H9 (cell line): ENCODE measurements around the gene CSNK2B. TPM values are rescaled to one million over a fixed set of nuclear protein-coding genes. Genes with fewer than 3 reads are reported as not detected.
A peak's percentile ranks its signal among the peaks of the same experiment; 100 is the strongest.

Experiments
- DNase-seq: peaks from one replicate; pipeline ENCODE4 v3.0.0-alpha.2; 2017
- H2AFZ ChIP-seq: one replicate; pipeline ENCODE4 v1.6.1; 2013; ENCODE audit warnings: mild to moderate bottlenecking, low read length, control low read depth, moderate library complexity
- H2AK5ac ChIP-seq: 2 replicates; pipeline ENCODE4 v1.6.1; 2013; ENCODE audit warnings: low read length, control low read depth, mixed read lengths; ENCODE audit not compliant: insufficient read length
- H2BK120ac ChIP-seq: one replicate; pipeline ENCODE4 v1.6.1; 2013; ENCODE audit warnings: low read depth, mild to moderate bottlenecking, low read length, control low read depth, inconsistent platforms; ENCODE audit not compliant: poor library complexity, severe bottlenecking
- H2BK12ac ChIP-seq: 2 replicates; pipeline ENCODE4 v1.6.1; 2013; ENCODE audit warnings: low read length, control low read depth, mixed read lengths, low read depth; ENCODE audit not compliant: insufficient read length
- H2BK15ac ChIP-seq: 2 replicates; pipeline ENCODE4 v1.6.1; 2013; ENCODE audit warnings: low read depth, low read length, control low read depth
- H2BK20ac ChIP-seq: one replicate; pipeline ENCODE4 v1.6.1; 2013; ENCODE audit warnings: low read depth, mild to moderate bottlenecking, low read length, control low read depth, inconsistent platforms; ENCODE audit not compliant: poor library complexity, severe bottlenecking
- H2BK5ac ChIP-seq: 2 replicates; pipeline ENCODE4 v1.6.1; 2013; ENCODE audit warnings: low read length, control low read depth, mixed read lengths; ENCODE audit not compliant: insufficient read length
- H3K14ac ChIP-seq: 2 replicates; pipeline ENCODE4 v1.6.1; 2013; ENCODE audit warnings: low read length, control low read depth; ENCODE audit not compliant: insufficient read depth
- H3K18ac ChIP-seq: 2 replicates; pipeline ENCODE4 v1.6.1; 2013; ENCODE audit warnings: low read depth, mild to moderate bottlenecking, mixed read lengths, low read length, control low read depth; ENCODE audit not compliant: insufficient read length
- H3K23ac ChIP-seq: 2 replicates; pipeline ENCODE4 v1.6.1; 2013; ENCODE audit warnings: low read length, control low read depth, mixed read lengths, low read depth; ENCODE audit not compliant: insufficient read length
- H3K23me2 ChIP-seq: 2 replicates; pipeline ENCODE4 v1.6.1; 2013; ENCODE audit warnings: low read depth, mild to moderate bottlenecking, mixed read lengths, low read length, control low read depth; ENCODE audit not compliant: insufficient read length, poor library complexity, severe bottlenecking
- H3K27ac ChIP-seq: 2 replicates; pipeline ENCODE4 v1.5.1; 2013; ENCODE audit warnings: low read length, control low read depth, mixed read lengths, low read depth; ENCODE audit not compliant: insufficient read length
- H3K27me3 ChIP-seq: 2 replicates; pipeline ENCODE4 v1.6.1; 2013; ENCODE audit warnings: low read length, control low read depth, inconsistent platforms; ENCODE audit not compliant: insufficient read depth
- H3K4ac ChIP-seq: 2 replicates; pipeline ENCODE4 v1.6.1; 2013; ENCODE audit warnings: low read depth, mild to moderate bottlenecking, control low read depth, inconsistent platforms, low read length, moderate library complexity
- H3K4me1 ChIP-seq: 2 replicates; pipeline ENCODE4 v1.6.1; 2013; ENCODE audit warnings: low read length, control low read depth, inconsistent platforms; ENCODE audit not compliant: insufficient read depth
- H3K4me2 ChIP-seq: 2 replicates; pipeline ENCODE4 v1.6.1; 2013; ENCODE audit warnings: low read length, control low read depth, mixed read lengths; ENCODE audit not compliant: insufficient read length, insufficient read depth
- H3K56ac ChIP-seq: 2 replicates; pipeline ENCODE4 v1.6.1; 2013; ENCODE audit warnings: low read depth, mild to moderate bottlenecking, mixed read lengths, low read length, control low read depth; ENCODE audit not compliant: insufficient read length
- H3K79me1 ChIP-seq: 2 replicates; pipeline ENCODE4 v1.6.1; 2013; ENCODE audit warnings: low read depth, mild to moderate bottlenecking, moderate library complexity, low read length, control low read depth, inconsistent platforms; ENCODE audit not compliant: insufficient read depth, poor library complexity, severe bottlenecking
- H3K79me2 ChIP-seq: 2 replicates; pipeline ENCODE4 v1.6.1; 2013; ENCODE audit warnings: low read length, control low read depth, inconsistent platforms; ENCODE audit not compliant: insufficient read depth
- H3K9ac ChIP-seq: 2 replicates; pipeline ENCODE4 v1.6.1; 2013; ENCODE audit warnings: low read length, control low read depth, mixed read lengths; ENCODE audit not compliant: insufficient read length; ENCODE audit errors: extremely low read depth
- H3K9me3 ChIP-seq: one replicate; pipeline ENCODE4 v1.6.1; 2013; ENCODE audit warnings: low read depth, low read length, inconsistent platforms; ENCODE audit not compliant: control insufficient read depth
- H3T11ph ChIP-seq: one replicate; pipeline ENCODE4 v1.6.1; 2013; ENCODE audit warnings: mild to moderate bottlenecking, low read length, control low read depth, inconsistent platforms
- H4K20me1 ChIP-seq: one replicate; pipeline ENCODE4 v1.6.1; 2013; ENCODE audit not compliant: control insufficient read depth, insufficient read length, insufficient read depth
- H4K5ac ChIP-seq: 2 replicates; pipeline ENCODE4 v1.6.1; 2013; ENCODE audit warnings: low read depth, mild to moderate bottlenecking, mixed read lengths, low read length, control low read depth; ENCODE audit not compliant: insufficient read length
- H4K8ac ChIP-seq: replicated peaks from 2 replicates; pipeline ENCODE4 v1.6.1; 2013; ENCODE audit warnings: low read length, control low read depth, mixed read lengths, low read depth; ENCODE audit not compliant: insufficient read length
- H4K91ac ChIP-seq: 2 replicates; pipeline ENCODE4 v1.6.1; 2013; ENCODE audit warnings: low read depth, mild to moderate bottlenecking, moderate library complexity, mixed read lengths, low read length, control low read depth; ENCODE audit not compliant: insufficient read length
- H3K27ac Mint-ChIP-seq, 3 experiments: 2 replicates in 2 of 3; 3 replicates in 1 of 3; pipeline ENCODE4 v1.8.0; 2020 to 2021; ENCODE audit warnings: mixed read lengths in 3 of 3, mild to moderate bottlenecking in 1 of 3, moderate library complexity in 1 of 3
- H3K27me3 Mint-ChIP-seq: 2 replicates; pipeline ENCODE4 v1.8.0; 2021; ENCODE audit warnings: low read depth, mild to moderate bottlenecking, moderate library complexity, mixed read lengths
- H3K36me3 Mint-ChIP-seq, 3 experiments: 2 replicates in 2 of 3; 3 replicates in 1 of 3; pipeline ENCODE4 v1.8.0; 2020 to 2021; ENCODE audit warnings: low read depth in 3 of 3, mixed read lengths in 3 of 3; ENCODE audit not compliant: insufficient read depth in 1 of 3
- H3K4me1 Mint-ChIP-seq, 2 experiments: 2 replicates each; pipeline ENCODE4 v1.8.0; 2020; ENCODE audit warnings: mixed read lengths in 2 of 2
- H3K4me3 Mint-ChIP-seq, 2 experiments: 2 replicates in 1 of 2; 3 replicates in 1 of 2; pipeline ENCODE4 v1.8.0; 2020 to 2021; ENCODE audit warnings: mild to moderate bottlenecking in 2 of 2, mixed read lengths in 2 of 2, moderate library complexity in 1 of 2
- H3K9me3 Mint-ChIP-seq, 2 experiments: 2 replicates in 1 of 2; 3 replicates in 1 of 2; pipeline ENCODE4 v1.8.0; 2020; ENCODE audit warnings: mild to moderate bottlenecking in 2 of 2, mixed read lengths in 2 of 2, moderate library complexity in 1 of 2
- WGBS: extraction: QIAGEN DNeasy Blood & Tissue Kit; methylation state at CpG from one replicate; pipeline ENCODE4 v1.1.7; 2013; ENCODE audit warnings: missing lambda C conversion rate, low lambda C conversion rate, mixed read lengths; ENCODE audit not compliant: insufficient read length; ENCODE audit errors: extremely low coverage; 5-methylcytosine and 5-hydroxymethylcytosine counted together
- total RNA-seq: library from RNA; stranded (reverse); gene quantifications from 2 replicates; pipeline ENCODE4 v1.2.1, GENCODE V29; 2021
- TF ChIP-seq, protein P1 (sequence below): fragments of 200-600 bp; sonication (generic); conservative IDR thresholded peaks from 3 replicates; pipeline ENCODE4 v1.8.0; 2021; ENCODE audit warnings: antibody characterized with exemption, mild to moderate bottlenecking

The CSNK2B gene
- total RNA-seq, 1 experiment from 2014 or later: 187 TPM

DNA sequence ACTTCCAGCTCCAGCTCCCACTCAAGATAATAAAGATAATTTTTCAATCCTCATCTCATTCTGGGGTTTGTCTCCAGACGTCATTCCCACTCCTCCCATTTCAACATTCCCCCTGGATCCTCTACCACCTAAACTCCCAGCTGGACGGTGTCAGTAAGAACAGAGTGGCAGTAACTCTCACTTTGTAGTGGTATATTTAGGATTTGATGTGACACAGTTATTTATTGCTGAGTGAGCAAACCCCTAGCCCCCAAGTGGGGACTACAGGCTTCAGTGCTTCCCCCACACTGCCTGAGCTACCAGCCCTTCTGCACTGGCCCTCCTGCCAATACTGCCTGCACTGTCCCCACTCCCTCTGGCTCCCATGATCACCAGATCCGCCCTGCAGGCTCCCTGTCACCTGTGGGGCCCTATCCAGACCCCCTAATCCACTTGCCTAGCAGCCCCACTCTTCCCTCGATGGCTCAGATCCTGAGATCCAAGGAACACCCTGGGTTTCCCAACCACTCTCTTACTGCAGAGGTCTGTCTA lies 7.7 kb upstream of the CSNK2B start:
- DNase-seq: no peak
- H2BK120ac ChIP-seq: no peak overlapping the region
- peaks cover 9 to 34% (median 27%) of the 10 kb centered on the region in 3 experiments; a peak in 6 of 7 replicates for H3K36me3 Mint-ChIP-seq
- H3K27me3 Mint-ChIP-seq: no peaks in the 10 kb centered on the region; the same call in 1 of the 2 replicates
- H3K4me1 Mint-ChIP-seq: peaks cover 21 to 27% of the 10 kb centered on the region in 2 experiments
- no peaks in the 10 kb centered on the region for H4K20me1 ChIP-seq
- H4K91ac ChIP-seq: no peak overlapping the region
- WGBS: no CpG with 5 or more reads among the region's 4 CpGs
- peak overlapping the region; percentile 34 to 69; a peak in 4 of 5 replicates for H3K4me3 Mint-ChIP-seq
- H3K4me1 ChIP-seq: no peaks in the 10 kb centered on the region
- H3K27ac Mint-ChIP-seq: 0 out of 7 replicates have a peak overlapping the region, but pooled peaks of 1 of the 3 experiments have one; percentile 7
- H2BK5ac ChIP-seq: no peak overlapping the region
- peaks cover 9% of the 10 kb centered on the region for H3K79me1 ChIP-seq
- no peak overlapping the region for H3K27ac ChIP-seq
- H3T11ph ChIP-seq: no peak overlapping the region
- H3K18ac ChIP-seq: no peak overlapping the region
- H3K9me3 Mint-ChIP-seq: no peaks in the 10 kb centered on the region
- H2AK5ac ChIP-seq: no peak overlapping the region
- no peak overlapping the region for H2AFZ ChIP-seq
- no peak overlapping the region for H3K23ac ChIP-seq
- H3K14ac ChIP-seq: no peak overlapping the region
- peaks cover 8% of the 10 kb centered on the region for H3K23me2 ChIP-seq
- no peak overlapping the region for H3K4ac ChIP-seq
- no peak overlapping the region for H2BK20ac ChIP-seq
- H3K56ac ChIP-seq: no peak overlapping the region
- no peak overlapping the region for H4K5ac ChIP-seq
- no peak overlapping the region for H3K4me2 ChIP-seq
- no peak overlapping the region for H4K8ac ChIP-seq
- no peaks in the 10 kb centered on the region for H3K9me3 ChIP-seq
- no peak overlapping the region for H2BK15ac ChIP-seq
- H2BK12ac ChIP-seq: no peak overlapping the region
- TF ChIP-seq, protein P1, sequence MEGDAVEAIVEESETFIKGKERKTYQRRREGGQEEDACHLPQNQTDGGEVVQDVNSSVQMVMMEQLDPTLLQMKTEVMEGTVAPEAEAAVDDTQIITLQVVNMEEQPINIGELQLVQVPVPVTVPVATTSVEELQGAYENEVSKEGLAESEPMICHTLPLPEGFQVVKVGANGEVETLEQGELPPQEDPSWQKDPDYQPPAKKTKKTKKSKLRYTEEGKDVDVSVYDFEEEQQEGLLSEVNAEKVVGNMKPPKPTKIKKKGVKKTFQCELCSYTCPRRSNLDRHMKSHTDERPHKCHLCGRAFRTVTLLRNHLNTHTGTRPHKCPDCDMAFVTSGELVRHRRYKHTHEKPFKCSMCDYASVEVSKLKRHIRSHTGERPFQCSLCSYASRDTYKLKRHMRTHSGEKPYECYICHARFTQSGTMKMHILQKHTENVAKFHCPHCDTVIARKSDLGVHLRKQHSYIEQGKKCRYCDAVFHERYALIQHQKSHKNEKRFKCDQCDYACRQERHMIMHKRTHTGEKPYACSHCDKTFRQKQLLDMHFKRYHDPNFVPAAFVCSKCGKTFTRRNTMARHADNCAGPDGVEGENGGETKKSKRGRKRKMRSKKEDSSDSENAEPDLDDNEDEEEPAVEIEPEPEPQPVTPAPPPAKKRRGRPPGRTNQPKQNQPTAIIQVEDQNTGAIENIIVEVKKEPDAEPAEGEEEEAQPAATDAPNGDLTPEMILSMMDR: no peak
- H3K27me3 ChIP-seq: no peaks in the 10 kb centered on the region
- H3K79me2 ChIP-seq: peaks cover 4% of the 10 kb centered on the region; the same call in 1 of the 2 replicates
- H3K9ac ChIP-seq: no peak overlapping the region
